ENCODE results near the gene CDK5RAP2.

CDK5RAP2 gene

DNA sequence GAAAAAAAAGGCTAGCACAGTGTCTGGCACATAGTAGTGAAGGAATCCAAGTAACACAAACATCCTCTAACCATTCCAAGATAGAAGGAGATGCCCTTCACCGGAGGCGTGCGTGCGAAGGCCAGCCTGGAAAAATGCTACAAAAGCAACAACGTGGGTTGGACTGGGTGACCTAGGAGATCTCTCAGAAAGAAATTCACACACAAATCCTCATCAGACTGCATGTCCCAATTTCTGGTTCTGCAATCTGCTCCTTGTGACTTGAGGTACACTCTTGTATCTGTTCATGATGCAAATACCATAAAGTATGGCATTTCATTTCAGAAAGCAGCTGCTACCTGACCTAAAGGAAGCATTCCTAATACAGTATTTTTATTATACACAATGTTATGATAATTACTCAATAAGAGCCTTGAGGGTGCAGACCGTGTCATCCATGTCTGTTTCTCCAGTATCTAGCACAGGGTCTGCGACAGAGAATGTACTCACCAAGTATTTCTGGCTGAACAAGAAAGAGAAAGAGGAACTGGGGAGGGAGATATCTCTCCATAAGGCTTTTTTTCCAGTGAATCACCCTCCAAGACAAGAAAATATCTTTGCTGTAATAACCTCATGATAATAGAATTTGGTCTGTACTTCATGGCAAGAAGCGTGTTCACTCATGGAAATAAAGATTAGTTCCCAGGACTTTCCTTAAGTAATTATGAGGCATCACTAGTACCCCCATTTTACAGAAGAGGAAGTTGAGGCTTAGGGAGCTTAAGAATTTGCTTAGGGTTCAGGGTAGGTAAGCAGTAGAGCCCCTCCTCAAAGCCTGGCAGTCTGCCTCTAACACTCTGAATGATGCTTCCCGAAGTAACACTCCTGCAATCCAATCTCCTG is 138.3 kb downstream of the CDK5RAP2 start:
- DNase-seq (ENCODE audit: extremely low read depth in 1 of 2, low read depth in 1 of 2): no peak

GRCh38 chr9:120440791-120441190 is 139.2 kb downstream of the CDK5RAP2 start:
- no peak for DNase-seq (ENCODE audit: extremely low read depth in 1 of 2, low read depth in 1 of 2)

DNA sequence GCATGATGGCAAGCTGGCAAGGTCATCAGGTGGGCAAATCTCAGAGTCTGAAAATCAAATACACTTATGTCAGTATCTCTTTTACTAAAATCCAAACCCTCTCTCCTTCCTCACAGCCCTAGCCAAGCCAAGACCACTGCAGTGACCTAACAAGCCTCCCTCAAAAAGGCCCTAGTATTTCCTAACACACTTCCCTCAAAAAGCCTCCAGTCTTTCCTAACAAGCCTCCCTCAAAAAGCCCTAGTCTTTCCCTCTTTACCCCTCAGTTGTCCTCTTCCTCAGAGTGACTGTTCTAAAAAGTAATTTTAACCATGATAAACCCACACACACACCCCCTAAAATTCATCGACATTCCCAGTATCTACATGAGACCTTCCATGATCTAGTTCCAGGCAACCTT is 140.0 kb downstream of the CDK5RAP2 start:
- no peak for DNase-seq (ENCODE audit: extremely low read depth in 1 of 2, low read depth in 1 of 2)

- no peak for DNase-seq (ENCODE audit: extremely low read depth in 1 of 2, low read depth in 1 of 2)
Observed at GRCh38 chr9:120438836-120439546, 141.0 kb downstream of the CDK5RAP2 start.

DNA sequence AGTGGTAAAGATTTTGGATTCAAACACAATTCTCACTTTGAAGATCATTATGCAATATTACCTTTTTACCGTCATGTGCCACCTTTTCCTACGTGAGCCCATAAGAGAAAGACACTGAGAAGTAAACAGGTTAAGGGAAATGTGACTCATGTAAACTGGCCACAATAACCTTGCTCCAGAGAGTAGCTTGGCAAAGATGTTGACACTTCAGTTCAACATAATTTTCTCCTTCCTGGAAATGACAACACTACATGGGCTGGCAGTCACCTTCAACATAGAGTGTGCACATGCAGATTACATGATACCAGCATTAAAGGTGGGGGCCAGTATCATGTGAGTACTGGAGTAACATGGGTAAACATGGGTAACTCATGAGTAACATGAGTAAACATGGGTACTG is 141.9 kb downstream of the CDK5RAP2 start:
- DNase-seq (ENCODE audit: extremely low read depth in 1 of 2, low read depth in 1 of 2): no peak

GRCh38 chr9:120436983-120437475 is 142.9 kb downstream of the CDK5RAP2 start:
- no peak for DNase-seq (ENCODE audit: extremely low read depth in 1 of 2, low read depth in 1 of 2)

DNA sequence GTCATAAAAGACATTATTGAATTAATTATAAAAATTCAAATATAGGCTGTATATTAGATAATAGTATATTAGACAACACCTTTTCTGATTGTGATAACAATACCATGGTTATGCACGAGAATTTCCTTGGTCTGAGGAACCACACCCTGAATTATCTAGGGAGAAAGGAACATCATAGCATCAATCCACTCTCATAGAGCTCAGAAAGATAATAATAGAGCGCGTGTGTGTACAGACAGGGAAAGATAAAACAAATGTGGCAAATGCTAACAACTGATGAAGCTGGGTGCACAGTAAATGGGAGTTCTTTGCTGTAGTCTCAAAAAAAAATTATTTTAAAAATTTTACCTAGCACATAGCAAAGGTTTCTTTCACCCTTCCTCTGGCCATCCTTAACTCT is 143.5 kb downstream of the CDK5RAP2 start:
- DNase-seq (ENCODE audit: extremely low read depth in 1 of 2, low read depth in 1 of 2): no peak

DNA sequence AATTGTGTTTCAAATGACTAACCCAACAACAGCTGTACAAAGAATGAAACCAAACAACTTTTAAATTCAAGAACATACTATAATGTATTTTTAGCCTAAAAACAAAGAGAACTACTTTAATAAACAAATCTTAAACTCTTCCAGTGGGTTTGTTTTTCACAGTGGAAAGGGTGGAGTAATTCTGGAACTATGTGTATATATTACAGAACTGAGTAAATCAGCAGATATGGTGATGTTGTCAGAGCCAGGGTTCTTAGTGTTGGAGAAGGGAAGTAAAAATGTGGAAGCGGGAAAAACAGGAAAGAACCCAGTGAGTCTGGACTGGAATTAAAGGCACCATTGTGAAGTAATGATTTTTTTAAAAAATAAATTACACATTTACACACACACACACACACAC is 144.9 kb downstream of the CDK5RAP2 start:
- no peak for DNase-seq (ENCODE audit: extremely low read depth in 1 of 2, low read depth in 1 of 2)

DNA sequence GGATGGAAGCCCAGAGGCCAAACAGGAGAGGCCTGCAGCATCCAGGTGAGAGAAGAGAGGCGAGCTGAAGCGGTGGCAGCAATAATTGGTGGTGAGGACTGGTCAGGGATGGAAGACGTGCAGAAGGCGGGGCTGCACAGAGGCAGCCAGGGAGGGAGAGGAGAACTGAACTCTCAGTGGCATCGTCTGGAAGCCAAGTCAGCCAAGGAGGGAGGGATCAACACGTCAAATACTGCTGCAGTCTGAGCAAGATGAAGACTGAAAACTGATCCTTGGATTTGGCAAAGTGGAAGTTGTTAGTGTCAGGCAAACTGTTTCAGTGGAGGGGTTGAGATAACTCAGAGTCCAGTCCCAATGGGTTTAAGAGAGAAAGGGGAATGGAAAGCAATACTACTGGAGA is 145.4 kb downstream of the CDK5RAP2 start:
- DNase-seq (ENCODE audit: extremely low read depth in 1 of 2, low read depth in 1 of 2): no peak

- no peak for DNase-seq (ENCODE audit: extremely low read depth in 1 of 2, low read depth in 1 of 2)
Observed at GRCh38 chr9:120433701-120434100, 146.3 kb downstream of the CDK5RAP2 start.

GRCh38 chr9:120432600-120432999 is 147.4 kb downstream of the CDK5RAP2 start:
- DNase-seq (ENCODE audit: extremely low read depth in 1 of 2, low read depth in 1 of 2): no peak

DNA sequence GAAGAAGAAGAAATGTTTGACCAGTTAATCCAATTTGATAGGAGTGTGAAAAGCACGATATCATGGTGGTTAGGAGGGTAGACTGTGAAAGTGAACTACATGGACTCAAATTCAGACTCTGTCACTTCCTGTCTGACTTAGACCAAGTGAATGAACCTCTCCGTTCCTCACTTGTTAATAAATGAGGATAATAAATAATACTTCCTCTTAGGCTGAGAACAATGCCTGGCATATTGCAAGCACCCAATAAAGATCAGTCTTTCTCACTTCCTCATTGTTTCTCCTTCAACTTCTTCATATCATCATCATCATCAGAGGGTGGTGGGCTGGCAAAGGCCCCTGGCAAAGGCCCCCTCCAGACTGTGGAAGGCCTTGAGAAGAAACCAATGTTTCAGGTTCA is 148.7 kb downstream of the CDK5RAP2 start:
- DNase-seq (ENCODE audit: extremely low read depth in 1 of 2, low read depth in 1 of 2): no peak

DNA sequence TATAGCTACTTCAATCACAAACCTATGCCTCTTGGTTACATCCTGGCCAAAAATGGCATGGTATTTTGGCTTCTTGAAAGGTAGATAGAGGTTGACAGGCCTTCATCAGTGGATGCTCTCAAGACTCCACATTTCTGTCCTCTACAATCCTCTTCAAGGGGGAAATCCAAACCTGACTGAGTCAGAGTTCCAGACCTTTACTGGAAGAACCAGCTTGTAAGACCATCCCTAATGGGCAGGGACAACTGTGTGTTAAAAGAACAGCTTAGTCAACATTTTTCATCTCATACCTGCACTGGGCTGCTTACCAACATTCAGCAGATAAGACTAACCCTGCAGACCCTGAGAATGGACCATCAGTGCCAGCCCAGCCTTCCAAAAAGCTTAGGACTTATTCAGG is 155.7 kb downstream of the CDK5RAP2 start:
- DNase-seq (ENCODE audit: extremely low read depth in 1 of 2, low read depth in 1 of 2): no peak

DNA sequence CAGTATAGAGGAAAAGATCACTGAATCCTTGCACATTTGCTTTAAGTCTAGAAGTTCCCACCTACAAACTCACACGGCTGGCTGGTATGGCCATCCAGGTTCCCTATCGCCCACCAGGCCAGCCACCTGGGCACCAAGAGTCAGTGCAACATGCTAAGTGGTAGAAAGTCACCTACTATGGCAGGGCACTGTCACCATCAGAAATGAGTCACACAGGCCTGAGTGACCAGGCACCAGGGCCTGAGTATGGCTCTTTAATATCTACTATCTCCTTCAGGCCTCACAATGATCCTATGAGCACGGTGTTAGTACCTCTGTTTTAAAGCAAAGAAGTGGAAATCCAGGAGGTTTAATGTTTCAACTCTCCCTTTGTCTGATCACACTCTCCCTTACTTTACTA is 156.2 kb downstream of the CDK5RAP2 start:
- DNase-seq (ENCODE audit: extremely low read depth in 1 of 2, low read depth in 1 of 2): no peak

GRCh38 chr9:120421977-120422376 is 158.0 kb downstream of the CDK5RAP2 start:
- DNase-seq (ENCODE audit: extremely low read depth in 1 of 2, low read depth in 1 of 2): no peak

DNA sequence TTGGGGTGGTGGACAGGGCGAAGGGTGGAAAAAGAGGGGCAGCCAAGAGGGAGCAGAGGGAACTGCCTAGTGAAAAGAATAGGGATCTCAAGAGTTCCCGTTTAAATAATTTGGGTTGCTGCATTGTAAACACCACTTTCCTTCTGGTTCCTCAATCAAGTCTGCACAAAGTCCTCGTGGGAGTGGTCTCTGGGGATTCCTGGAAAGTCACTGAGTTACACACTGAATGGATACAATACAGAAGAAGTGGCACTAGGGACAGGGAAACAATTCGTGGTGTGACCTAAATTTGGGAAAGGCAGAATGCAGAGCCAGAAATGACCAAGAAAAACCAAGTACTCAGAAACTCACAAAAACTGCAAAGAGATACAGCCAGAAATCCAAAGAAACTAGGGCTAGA is 161.7 kb downstream of the CDK5RAP2 start:
- no peak for DNase-seq (ENCODE audit: extremely low read depth in 1 of 2, low read depth in 1 of 2)

- DNase-seq (ENCODE audit: extremely low read depth in 1 of 2, low read depth in 1 of 2): no peak
Observed at GRCh38 chr9:120416781-120417427, 163.1 kb downstream of the CDK5RAP2 start.

GRCh38 chr9:120413121-120414048 is 166.6 kb downstream of the CDK5RAP2 start:
- DNase-seq (ENCODE audit: extremely low read depth in 1 of 2, low read depth in 1 of 2): no peak

DNA sequence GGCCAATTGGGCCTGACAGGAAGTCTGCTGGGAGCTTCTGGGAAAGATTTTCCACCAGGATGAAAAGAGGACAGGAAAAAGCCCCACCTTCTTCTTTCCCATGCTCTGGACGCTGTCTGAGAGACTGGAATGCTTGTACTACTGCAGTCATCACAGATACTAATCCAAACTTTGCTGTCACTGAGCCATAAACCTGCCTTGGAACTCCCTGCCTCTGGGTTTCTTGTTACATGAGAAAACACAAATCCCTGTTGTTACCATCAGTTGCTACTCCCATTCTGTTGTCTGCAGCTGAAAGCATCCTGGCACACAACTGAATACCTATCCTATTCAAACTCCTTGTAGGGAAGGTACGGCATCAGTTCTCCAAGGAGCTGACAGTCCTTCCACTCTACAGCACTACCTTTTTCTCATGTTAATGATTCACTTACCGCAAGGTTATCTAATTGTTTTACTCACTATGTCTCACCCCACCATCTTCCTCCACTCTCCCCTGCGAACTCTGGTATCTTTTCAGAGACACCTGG is 167.5 kb downstream of the CDK5RAP2 start:
- no peak for DNase-seq (ENCODE audit: extremely low read depth in 1 of 2, low read depth in 1 of 2)

- DNase-seq (ENCODE audit: extremely low read depth in 1 of 2, low read depth in 1 of 2): no peak
Observed at GRCh38 chr9:120411862-120412424, 168.0 kb downstream of the CDK5RAP2 start.
